HG02870 (cell line): ENCODE data around the gene ZMIZ2.
"Not testable (repeated sequence)": the region's sequence is repeated elsewhere in the genome, so short reads cannot be mapped to it uniquely, and the experiment has no call there.

Experiments used
- ATAC-seq: cut with Tn5 transposase; IDR thresholded peaks from one replicate; pipeline ENCODE4 v1.9.1; 2021; ENCODE audit warnings: mild to moderate bottlenecking, moderate library complexity; ENCODE audit not compliant: unreplicated experiment

ZMIZ2 gene

GRCh38 chr7:44769376-44769775 is 20.7 kb downstream of the ZMIZ2 start:
- no peak for ATAC-seq

- ATAC-seq, result peak; percentile 54
These were observed 21.2 kb downstream of the ZMIZ2 start for GRCh38 chr7:44769776-44770294.

- no peak for ATAC-seq
These were observed 22.7 kb downstream of the ZMIZ2 start for GRCh38 chr7:44771358-44771757.

- no peak for ATAC-seq
These were observed 23.8 kb downstream of the ZMIZ2 start for GRCh38 chr7:44772440-44772839.

GRCh38 chr7:44772867-44773266 is 24.2 kb downstream of the ZMIZ2 start:
- ATAC-seq, result no peak

GRCh38 chr7:44774486-44774885 is 25.8 kb downstream of the ZMIZ2 start:
- ATAC-seq, result not testable (repeated sequence)

GRCh38 chr7:44775383-44776107 is 26.9 kb downstream of the ZMIZ2 start:
- no peak for ATAC-seq

GRCh38 chr7:44776211-44776610 is 27.6 kb downstream of the ZMIZ2 start:
- ATAC-seq, result no peak

- no peak for ATAC-seq
These were observed 33.8 kb downstream of the ZMIZ2 start for GRCh38 chr7:44782460-44782859.

- ATAC-seq, result no peak
These were observed 34.8 kb downstream of the ZMIZ2 start for GRCh38 chr7:44783407-44783806.

- ATAC-seq, result no peak
These were observed 35.7 kb downstream of the ZMIZ2 start for GRCh38 chr7:44784364-44784763.

- ATAC-seq, result not testable (repeated sequence)
These were observed 36.6 kb downstream of the ZMIZ2 start for GRCh38 chr7:44785218-44785617.

GRCh38 chr7:44787041-44787440 is 38.4 kb downstream of the ZMIZ2 start:
- no peak for ATAC-seq

- no peak for ATAC-seq
These were observed 39.1 kb downstream of the ZMIZ2 start for GRCh38 chr7:44787762-44788161.

GRCh38 chr7:44789990-44790389 is 41.3 kb downstream of the ZMIZ2 start:
- no peak for ATAC-seq

GRCh38 chr7:44791278-44792219 is 42.9 kb downstream of the ZMIZ2 start:
- no peak for ATAC-seq

GRCh38 chr7:44793919-44794318 is 45.3 kb downstream of the ZMIZ2 start:
- no peak for ATAC-seq

GRCh38 chr7:44794331-44794730 is 45.7 kb downstream of the ZMIZ2 start:
- ATAC-seq, result no peak

GRCh38 chr7:44796034-44796503 is 47.4 kb downstream of the ZMIZ2 start:
- ATAC-seq, result peak; percentile 8

- peak; percentile 87 for ATAC-seq
These were observed 48.1 kb downstream of the ZMIZ2 start, which contains the start of gene PPIA for GRCh38 chr7:44796504-44797328. Gene PPIA, plus strand, starts transcription at chr7:44796681. Its CDS starts 44 bp downstream, at chr7:44796725.
